Measurements from ENCODE around the gene SAMMSON.

The SAMMSON gene

GRCh38 chr3:70011582-70011981, 12.0 kb downstream of the SAMMSON start:
- no peak for DNase-seq (ENCODE audit: low read depth)

- no peak for DNase-seq (ENCODE audit: low read depth)
Observed at GRCh38 chr3:70020906-70021660, 21.6 kb downstream of the SAMMSON start.

DNA sequence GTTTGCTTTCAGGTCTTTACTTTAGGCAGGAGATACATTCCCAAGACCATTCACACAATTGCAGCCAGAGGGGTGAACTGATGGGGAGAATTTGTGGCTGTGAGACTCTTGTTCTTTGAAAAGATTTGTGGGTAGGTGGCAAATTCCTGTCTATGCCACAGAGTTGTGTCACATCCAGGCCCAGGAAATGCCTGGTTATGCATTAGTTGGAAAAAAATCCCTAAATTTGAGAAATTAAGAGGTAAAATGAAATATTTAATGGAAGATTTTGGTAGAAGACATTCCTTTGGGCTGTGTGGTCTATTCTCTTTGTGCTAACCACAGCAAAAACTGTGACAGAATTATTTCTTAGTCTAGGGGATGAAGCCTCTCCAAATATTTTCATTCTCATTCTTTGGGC, 28.8 kb downstream of the SAMMSON start:
- no peak for DNase-seq (ENCODE audit: low read depth)

DNA sequence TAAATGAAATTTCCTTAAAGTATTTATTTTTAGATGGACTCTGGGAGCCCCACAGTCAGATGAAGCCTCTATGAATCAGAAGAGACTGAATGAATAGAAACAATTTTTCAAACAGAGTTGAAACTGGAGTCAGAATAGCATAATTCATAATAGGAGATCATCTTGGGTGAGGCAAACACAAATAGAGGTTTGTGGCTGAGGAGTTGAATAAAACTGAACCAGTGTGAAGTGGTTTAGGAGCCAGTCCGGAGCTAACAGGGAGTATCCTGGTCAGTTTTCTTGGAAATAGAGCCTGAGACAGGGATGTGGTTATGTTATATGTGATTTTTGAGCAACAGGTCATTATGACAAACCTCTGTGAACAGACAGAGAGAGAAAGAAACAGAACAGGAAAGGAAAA, 39.2 kb downstream of the SAMMSON start:
- no peak for DNase-seq (ENCODE audit: low read depth)

DNA sequence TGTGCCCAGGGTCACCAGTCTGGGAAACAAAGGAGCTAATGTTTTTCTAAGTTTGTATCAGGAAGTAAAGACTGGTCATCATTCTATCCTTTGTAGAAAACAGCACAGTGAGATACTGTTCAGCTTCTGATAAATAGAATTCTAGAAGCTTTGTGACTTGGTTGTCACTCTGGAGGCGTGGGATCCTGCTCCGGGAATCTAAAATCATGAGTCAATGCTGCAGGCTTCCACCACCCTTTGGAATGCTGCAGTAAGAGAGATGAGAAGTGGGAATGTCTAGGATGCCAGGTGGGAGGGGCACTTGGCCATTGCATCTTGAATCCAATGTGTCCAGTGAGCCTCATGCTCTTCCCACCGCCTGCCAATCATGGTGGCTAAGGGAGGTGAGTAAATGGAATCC, 40.9 kb downstream of the SAMMSON start:
- DNase-seq (ENCODE audit: low read depth), result no peak

DNA sequence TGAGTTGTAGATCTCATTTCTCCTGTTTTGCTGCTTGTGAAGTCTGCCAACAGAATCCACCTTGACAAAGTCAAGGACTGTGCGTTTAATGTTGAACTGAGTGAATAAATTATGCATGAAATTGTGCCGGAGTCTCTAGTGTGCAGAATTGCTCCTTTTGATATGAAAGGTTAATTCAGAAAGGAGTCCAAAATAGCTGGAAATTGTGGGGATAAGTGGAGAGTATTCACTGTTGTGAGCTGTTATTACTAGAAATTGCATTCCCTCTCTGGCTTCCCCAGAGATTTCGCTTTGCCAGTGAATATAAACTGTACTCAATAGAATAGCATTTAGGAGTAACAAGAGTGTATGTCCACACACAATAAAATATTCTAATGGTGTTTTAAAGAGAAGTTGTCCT, 43.1 kb downstream of the SAMMSON start:
- DNase-seq (ENCODE audit: low read depth), result no peak

- no peak for DNase-seq (ENCODE audit: low read depth)
Observed at GRCh38 chr3:70049761-70050160, 50.2 kb downstream of the SAMMSON start.

- DNase-seq (ENCODE audit: low read depth), result no peak
Observed at GRCh38 chr3:70053293-70053692, 53.8 kb downstream of the SAMMSON start.

DNA sequence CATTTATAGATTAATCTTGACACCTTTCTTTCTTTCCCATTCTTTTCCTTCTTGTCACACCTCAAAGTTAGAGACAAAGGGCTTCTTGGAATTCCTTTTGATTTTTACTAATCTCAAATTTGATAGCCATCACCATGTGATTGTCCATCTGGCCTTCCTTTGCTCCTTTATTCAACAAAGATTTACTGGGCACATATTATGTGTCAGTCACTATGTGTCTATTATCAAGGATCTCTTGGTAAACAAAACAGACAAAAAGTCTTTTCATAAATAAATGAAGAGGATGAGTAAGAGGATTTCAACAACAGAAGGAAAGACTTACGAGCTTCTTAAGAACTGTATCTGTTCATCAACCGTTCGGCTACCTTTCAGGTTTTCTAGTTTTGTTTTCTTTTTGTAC, 56.5 kb downstream of the SAMMSON start:
- DNase-seq (ENCODE audit: low read depth), result no peak

DNA sequence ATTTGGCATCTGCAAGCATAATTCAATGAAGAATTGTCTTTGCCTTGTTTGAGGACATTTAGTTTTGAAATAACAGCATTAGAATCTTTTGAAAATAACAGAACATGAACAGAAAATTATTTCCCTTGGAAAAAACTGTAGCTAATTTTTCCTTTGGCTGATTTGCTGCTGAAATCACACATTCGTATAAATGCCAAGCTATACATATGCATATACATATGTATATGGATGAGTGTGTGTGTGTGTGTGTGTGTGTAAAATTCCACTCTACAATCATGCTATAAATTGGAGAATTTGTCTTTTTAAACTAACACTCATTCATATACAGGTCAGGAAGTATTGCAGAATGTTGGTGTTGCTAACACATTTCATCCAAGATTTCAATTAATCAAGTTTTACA, 57.9 kb downstream of the SAMMSON start:
- no peak for DNase-seq (ENCODE audit: low read depth)

- DNase-seq (ENCODE audit: low read depth), result no peak
Observed at GRCh38 chr3:70061096-70061495, 61.6 kb downstream of the SAMMSON start.

- no peak for DNase-seq (ENCODE audit: low read depth)
Observed at GRCh38 chr3:70064194-70064779, 64.8 kb downstream of the SAMMSON start.

DNA sequence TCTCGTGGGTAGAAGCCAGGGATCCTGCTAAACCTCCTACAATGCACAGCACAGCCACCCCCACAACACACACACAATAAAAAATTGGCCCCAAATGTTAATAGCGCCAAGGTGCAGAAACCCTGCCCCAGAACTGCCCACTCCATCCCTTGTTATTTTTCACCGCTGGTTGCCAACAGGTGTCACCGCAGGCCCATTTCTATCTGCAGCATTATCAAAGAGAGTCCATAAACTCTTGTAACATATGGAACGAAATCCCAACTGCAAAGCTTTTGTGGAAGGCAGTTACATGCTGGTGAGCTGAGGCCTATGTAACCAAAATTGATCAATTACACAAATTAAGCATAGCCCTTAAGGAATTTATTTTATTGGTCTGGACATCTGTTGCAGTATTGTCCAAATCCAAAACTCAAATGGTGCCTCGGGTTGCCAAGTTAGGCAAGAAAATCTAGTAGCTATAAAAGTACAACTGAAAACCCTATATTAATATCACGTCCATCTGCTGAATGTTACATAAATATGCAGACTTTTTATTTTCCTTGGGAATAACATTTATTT, 66.2 kb downstream of the SAMMSON start:
- no peak for DNase-seq (ENCODE audit: low read depth)

DNA sequence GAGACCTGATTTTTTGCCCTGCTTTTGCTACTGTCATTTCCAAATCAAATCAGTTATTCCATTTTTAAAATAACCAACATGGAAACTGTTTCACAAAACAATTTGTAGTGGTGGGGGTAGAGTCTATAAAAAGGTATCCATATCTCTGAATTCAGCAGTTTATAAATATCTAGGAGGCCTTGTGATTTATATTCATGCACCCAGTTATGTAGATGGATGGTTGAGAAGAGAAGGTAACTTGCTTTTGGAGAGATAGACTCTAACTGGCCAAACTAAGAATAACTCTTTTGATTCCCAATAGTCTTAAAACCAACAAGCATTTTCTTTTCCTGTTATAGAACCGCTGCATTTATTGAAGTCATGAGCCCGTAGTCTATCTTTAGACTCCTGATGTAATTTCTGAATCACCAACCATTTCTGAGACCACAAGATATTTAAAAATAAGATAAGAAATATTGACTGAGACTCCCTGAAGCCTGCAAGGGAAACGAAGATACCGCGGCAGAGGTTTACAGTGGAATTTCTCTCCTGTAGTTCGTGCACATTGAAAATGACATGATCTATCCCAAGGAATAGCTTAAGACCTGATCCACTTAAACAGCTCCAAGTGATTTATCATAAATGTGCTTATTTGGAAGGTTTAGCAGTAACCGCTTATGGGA, 68.5 kb downstream of the SAMMSON start:
- no peak for DNase-seq (ENCODE audit: low read depth)

GRCh38 chr3:70069557-70069956, 70.0 kb downstream of the SAMMSON start:
- no peak for DNase-seq (ENCODE audit: low read depth)

- no peak for DNase-seq (ENCODE audit: low read depth)
Observed at GRCh38 chr3:70071138-70071537, 71.6 kb downstream of the SAMMSON start.

- DNase-seq (ENCODE audit: low read depth), result no peak
Observed at GRCh38 chr3:70072180-70072579, 72.6 kb downstream of the SAMMSON start.

- DNase-seq (ENCODE audit: low read depth), result no peak
Observed at GRCh38 chr3:70072754-70073153, 73.2 kb downstream of the SAMMSON start.

GRCh38 chr3:70075101-70075500, 75.6 kb downstream of the SAMMSON start:
- DNase-seq (ENCODE audit: low read depth), result no peak

DNA sequence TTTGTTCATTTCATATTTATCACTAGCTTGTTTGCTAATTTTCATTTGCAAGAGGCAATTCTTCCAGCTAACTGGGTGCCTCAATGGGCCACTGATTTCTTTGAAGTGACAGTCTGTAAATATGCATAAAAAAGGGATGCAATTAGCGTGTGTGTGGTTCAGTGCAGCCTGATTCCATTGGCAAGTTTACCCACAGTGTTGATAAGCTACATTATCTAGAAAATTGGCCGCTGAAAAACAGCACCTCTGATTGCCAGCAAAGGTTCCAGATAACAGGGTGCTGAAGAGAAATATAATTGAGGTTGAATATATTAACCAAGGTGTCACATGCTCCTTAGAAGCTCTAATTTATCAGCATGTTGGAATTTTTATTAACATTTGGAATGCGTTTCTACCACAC, 76.9 kb downstream of the SAMMSON start:
- no peak for DNase-seq (ENCODE audit: low read depth)

- DNase-seq (ENCODE audit: low read depth), result no peak
Observed at GRCh38 chr3:70078778-70079177, 79.2 kb downstream of the SAMMSON start.

GRCh38 chr3:70085613-70086012, 86.1 kb downstream of the SAMMSON start:
- no peak for DNase-seq (ENCODE audit: low read depth)

GRCh38 chr3:70086336-70086735, 86.8 kb downstream of the SAMMSON start:
- no peak for DNase-seq (ENCODE audit: low read depth)
